NT2/D1 (cell line): Measurements from ENCODE around the gene LOXL1.

Source experiments
- YY1 ChIP-seq: IDR thresholded peaks from 2 replicates; pipeline ENCODE4 v1.6.1; 2011; ENCODE audit not compliant: insufficient read length, insufficient read depth
- ZNF274 ChIP-seq: IDR thresholded peaks from 2 replicates; pipeline ENCODE4 v1.6.1; 2011; ENCODE audit warnings: mild to moderate bottlenecking, low read depth, low read length

GRCh38 chr15:73927003-73927475 is 777 bp downstream of the LOXL1 start:
- no peak for TF ChIP-seq ZNF274
- no peak for TF ChIP-seq YY1
